Ureter (tissue), 1 donor: ENCODE measurements around the gene HYAL1. TPM values are rescaled to one million over a fixed set of nuclear protein-coding genes. Genes with fewer than 3 reads are reported as not detected.
"Not testable (repeated sequence)": the region's sequence is repeated elsewhere in the genome, so short reads cannot be mapped to it uniquely, and the experiment has no call there.

Experiments
- DNase-seq: peaks from one replicate; pipeline ENCODE4 v3.0.0-alpha.2; 2020; ENCODE audit warnings: low spot score
- total RNA-seq: library from RNA; stranded (reverse); gene quantifications from one replicate; pipeline ENCODE4 v1.2.4, GENCODE V29; 2023
- donor health status: DM: yes; HTN: yes; CAD: no.

Gene HYAL1
- total RNA-seq, 1 donor from 2014 or later = 9.8 TPM

- no peak for DNase-seq
These were observed 9.3 kb downstream of the HYAL1 start for GRCh38 chr3:50294089-50294488.

GRCh38 chr3:50293079-50293801 is 10.1 kb downstream of the HYAL1 start:
- no peak for DNase-seq

GRCh38 chr3:50292159-50293078 is 11.0 kb downstream of the HYAL1 start, which contains the start of gene IFRD2:
Gene IFRD2, minus strand, starts transcription at chr3:50292429. Its CDS starts 155 bp downstream, at chr3:50292274.
- peak; percentile 98 for DNase-seq

- DNase-seq = no peak
These were observed 13.2 kb downstream of the HYAL1 start for GRCh38 chr3:50290161-50290641.

- no peak for DNase-seq
These were observed 14.2 kb downstream of the HYAL1 start for GRCh38 chr3:50289130-50289529.

GRCh38 chr3:50288387-50289007 is 14.9 kb downstream of the HYAL1 start:
- no peak for DNase-seq

- DNase-seq = no peak
These were observed 16.1 kb downstream of the HYAL1 start for GRCh38 chr3:50287262-50287661.

- DNase-seq = no peak
These were observed 16.8 kb downstream of the HYAL1 start for GRCh38 chr3:50286322-50287227.

GRCh38 chr3:50284121-50284520 is 19.3 kb downstream of the HYAL1 start:
- DNase-seq = not testable (repeated sequence)

- DNase-seq = no peak
These were observed 23.9 kb downstream of the HYAL1 start for GRCh38 chr3:50279255-50280016.

- DNase-seq = no peak
These were observed 24.5 kb downstream of the HYAL1 start, which contains the start of gene LSMEM2 for GRCh38 chr3:50278880-50279224. Gene LSMEM2, plus strand, starts transcription at chr3:50279087. Its CDS starts 27 bp downstream, at chr3:50279114.

GRCh38 chr3:50278123-50278879 is 25.1 kb downstream of the HYAL1 start:
- no peak for DNase-seq

- no peak for DNase-seq
These were observed 26.6 kb downstream of the HYAL1 start for GRCh38 chr3:50276762-50277101.

GRCh38 chr3:50275996-50276761 is 27.2 kb downstream of the HYAL1 start:
- DNase-seq = no peak

GRCh38 chr3:50275141-50275995 is 28.0 kb downstream of the HYAL1 start:
- DNase-seq = no peak

GRCh38 chr3:50274371-50275104 is 28.8 kb downstream of the HYAL1 start:
- DNase-seq = no peak

GRCh38 chr3:50273689-50274065 is 29.7 kb downstream of the HYAL1 start:
- no peak for DNase-seq
